HUES48 (cell line): ENCODE data around the gene SEMA4D.

Experiments
- H3K27ac ChIP-seq: one replicate; pipeline ENCODE4 v1.7.0; 2013; ENCODE audit warnings: low read depth, low read length, inconsistent platforms
- H3K27me3 ChIP-seq: 2 replicates; pipeline ENCODE4 v1.6.1; 2013; ENCODE audit warnings: mild to moderate bottlenecking, low read length; ENCODE audit not compliant: control insufficient read depth, insufficient read depth
- H3K36me3 ChIP-seq: 2 replicates; pipeline ENCODE4 v1.6.1; 2013; ENCODE audit warnings: low read length; ENCODE audit not compliant: control insufficient read depth, insufficient read depth
- H3K4me1 ChIP-seq: 2 replicates; pipeline ENCODE4 v1.6.1; 2013; ENCODE audit warnings: mild to moderate bottlenecking, low read length; ENCODE audit not compliant: control insufficient read depth, insufficient read depth
- H3K4me3 ChIP-seq: 2 replicates; pipeline ENCODE4 v1.5.1; 2013; ENCODE audit warnings: mild to moderate bottlenecking, low read depth, low read length
- H3K9ac ChIP-seq: 2 replicates; pipeline ENCODE4 v1.6.1; 2013; ENCODE audit warnings: mild to moderate bottlenecking, low read depth, low read length, moderate library complexity
- H3K9me3 ChIP-seq: 2 replicates; pipeline ENCODE4 v1.6.1; 2013; ENCODE audit warnings: low read length; ENCODE audit not compliant: control insufficient read depth, insufficient read depth

Gene SEMA4D, protein sequence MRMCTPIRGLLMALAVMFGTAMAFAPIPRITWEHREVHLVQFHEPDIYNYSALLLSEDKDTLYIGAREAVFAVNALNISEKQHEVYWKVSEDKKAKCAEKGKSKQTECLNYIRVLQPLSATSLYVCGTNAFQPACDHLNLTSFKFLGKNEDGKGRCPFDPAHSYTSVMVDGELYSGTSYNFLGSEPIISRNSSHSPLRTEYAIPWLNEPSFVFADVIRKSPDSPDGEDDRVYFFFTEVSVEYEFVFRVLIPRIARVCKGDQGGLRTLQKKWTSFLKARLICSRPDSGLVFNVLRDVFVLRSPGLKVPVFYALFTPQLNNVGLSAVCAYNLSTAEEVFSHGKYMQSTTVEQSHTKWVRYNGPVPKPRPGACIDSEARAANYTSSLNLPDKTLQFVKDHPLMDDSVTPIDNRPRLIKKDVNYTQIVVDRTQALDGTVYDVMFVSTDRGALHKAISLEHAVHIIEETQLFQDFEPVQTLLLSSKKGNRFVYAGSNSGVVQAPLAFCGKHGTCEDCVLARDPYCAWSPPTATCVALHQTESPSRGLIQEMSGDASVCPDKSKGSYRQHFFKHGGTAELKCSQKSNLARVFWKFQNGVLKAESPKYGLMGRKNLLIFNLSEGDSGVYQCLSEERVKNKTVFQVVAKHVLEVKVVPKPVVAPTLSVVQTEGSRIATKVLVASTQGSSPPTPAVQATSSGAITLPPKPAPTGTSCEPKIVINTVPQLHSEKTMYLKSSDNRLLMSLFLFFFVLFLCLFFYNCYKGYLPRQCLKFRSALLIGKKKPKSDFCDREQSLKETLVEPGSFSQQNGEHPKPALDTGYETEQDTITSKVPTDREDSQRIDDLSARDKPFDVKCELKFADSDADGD

DNA sequence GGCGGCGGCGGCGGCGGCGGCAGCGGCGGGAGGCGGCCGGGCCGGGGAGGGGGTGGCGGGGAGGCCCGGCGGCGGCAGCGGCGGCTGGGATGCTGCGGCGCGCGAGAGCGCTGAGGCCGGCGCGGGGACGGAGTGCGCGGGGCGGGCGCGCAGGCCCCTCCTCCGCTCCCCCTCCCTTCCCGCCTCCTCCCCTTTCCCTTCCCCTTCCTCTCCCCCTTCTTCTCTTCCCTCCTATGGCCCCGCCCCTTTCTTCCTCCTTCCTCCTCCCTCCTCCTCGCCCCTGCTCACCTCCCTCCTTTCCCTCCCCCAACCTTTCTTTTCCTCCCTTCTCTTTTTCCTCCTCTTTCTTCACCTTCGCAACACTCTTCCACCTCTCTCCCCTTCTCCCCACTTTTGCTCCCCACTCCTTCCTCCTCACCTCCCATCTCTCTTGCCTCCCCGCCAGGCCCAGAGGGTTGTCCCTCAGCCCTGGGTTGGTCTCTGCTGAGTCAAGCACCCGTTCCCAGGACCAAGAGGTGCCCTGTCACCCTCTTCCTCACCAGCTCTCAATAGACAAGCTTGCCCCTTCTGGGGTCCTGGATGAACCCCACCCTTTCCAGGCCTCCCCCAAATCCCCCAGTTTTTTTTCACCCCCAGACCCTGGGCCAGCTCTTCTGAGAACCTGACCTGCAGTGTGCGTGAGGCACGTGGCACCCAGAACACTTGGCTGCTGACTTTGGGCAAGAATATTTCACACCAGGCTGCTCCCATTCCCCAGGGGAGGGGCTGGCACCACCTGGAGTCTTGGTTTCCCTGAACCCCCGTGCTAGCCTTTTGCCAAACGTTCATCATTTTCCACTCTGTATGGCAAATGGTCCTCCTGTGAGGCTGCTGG, at the start of gene SEMA4D:
TSS of gene SEMA4D (minus strand) at position 136 of the 874 bp plus-strand sequence. CDS start 92,657 bp downstream, outside the sequence.
- Histone ChIP-seq H3K9me3 (no peaks in the 10 kb centered on the region), H3K36me3 (no peaks in the 10 kb centered on the region), H3K4me1 (peaks cover 44% of the 10 kb centered on the region), H3K27me3 (no peaks in the 10 kb centered on the region), H3K9ac (no peak within 1 kb of the TSS), H3K27ac (peak within 1 kb of the TSS; percentile 42), H3K4me3 (peak within 1 kb of the TSS; percentile 74)

DNA sequence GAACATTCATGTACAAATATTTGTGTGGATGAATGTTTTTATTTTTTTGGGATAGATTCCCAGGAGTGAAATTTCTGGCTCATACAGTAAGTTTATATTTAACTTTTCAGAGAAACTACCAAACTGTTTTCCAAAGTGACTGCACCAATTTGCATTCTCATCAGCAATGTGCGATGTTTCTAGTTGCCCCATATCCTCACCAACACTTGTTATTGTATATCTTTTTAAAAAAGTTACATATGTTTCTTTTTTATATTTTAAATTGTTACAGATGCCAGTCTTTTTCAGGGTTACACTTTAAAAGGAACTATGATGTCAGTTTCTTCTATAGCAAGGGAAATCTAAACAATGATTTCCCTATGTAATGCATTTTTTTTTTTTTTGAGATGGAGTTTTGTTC, 49.1 kb upstream of the SEMA4D start:
- Histone ChIP-seq H3K27me3 (no peaks in the 10 kb centered on the region), H3K4me3 (no peak overlapping the region), H3K27ac (no peak overlapping the region), H3K9me3 (0 out of 2 replicates have a peak, but pooled peaks cover 6% of the 10 kb centered on the region), H3K4me1 (no peaks in the 10 kb centered on the region), H3K36me3 (no peaks in the 10 kb centered on the region), H3K9ac (no peak overlapping the region)

DNA sequence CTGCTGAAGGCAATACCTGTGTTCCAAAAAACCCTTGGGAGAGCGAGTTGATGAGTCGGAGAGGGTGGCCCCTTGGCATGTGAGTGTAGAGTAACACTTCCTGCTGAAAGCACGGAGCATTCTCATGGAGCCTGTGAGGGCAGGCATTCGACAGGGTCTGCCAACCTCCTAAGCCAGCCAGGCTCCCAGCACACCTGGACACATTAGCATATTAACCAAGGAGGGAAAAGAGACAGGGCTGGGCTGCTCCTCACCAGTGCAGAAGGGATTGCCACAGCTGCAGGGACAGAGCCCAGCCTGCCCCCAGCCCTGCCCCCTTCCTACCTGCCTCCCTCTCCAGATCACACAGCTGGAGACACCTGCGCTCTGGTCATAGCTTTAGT, 46.4 kb upstream of the SEMA4D start:
- Histone ChIP-seq H3K9me3 (0 out of 2 replicates have a peak, but pooled peaks cover 6% of the 10 kb centered on the region), H3K9ac (no peak overlapping the region)

DNA sequence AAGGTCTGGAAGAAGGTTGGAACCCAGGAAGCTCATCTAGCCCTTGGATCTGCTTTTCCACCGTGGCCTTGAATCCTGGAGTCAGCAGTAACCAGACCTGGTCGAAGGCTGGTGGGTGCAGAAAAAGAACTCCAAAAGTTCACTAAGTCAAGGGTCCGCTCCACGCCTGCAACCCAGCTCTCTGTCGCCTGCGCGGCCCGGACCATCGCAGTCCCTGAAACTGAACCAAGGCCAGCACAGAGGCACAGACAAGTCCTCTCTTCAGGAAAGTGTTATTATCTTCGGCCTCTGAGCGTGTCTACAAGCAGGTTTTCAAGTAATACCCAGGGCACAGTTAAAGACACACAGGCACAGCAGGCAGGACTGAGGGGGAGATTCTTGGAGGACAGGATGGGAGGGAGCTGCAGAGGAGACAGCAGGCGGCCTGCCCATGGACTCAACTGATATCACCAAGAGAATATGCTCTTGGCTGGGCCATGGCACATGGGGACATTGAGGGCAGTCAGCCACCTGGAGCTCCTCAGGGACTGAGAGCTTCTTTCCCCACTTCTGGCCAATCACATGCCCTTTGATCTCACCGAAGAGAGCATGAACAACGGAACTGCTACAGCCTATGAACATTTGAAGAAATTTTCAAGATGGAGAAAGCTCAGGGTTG, 45.8 kb upstream of the SEMA4D start:
- H3K36me3 ChIP-seq, result no peaks in the 10 kb centered on the region
- H3K27me3 ChIP-seq, result no peaks in the 10 kb centered on the region
- no peak overlapping the region for H3K27ac ChIP-seq
- no peaks in the 10 kb centered on the region for H3K4me1 ChIP-seq
- no peak overlapping the region for H3K9ac ChIP-seq
- H3K4me3 ChIP-seq, result no peak overlapping the region
- H3K9me3 ChIP-seq, result 0 out of 2 replicates have a peak, but pooled peaks cover 6% of the 10 kb centered on the region

More for the DNA sequence above, 46.4 kb upstream of the SEMA4D start:
- Histone ChIP-seq H3K36me3 (no peaks in the 10 kb centered on the region), H3K4me1 (no peaks in the 10 kb centered on the region), H3K27ac (no peak overlapping the region), H3K4me3 (no peak overlapping the region), H3K27me3 (no peaks in the 10 kb centered on the region)

DNA sequence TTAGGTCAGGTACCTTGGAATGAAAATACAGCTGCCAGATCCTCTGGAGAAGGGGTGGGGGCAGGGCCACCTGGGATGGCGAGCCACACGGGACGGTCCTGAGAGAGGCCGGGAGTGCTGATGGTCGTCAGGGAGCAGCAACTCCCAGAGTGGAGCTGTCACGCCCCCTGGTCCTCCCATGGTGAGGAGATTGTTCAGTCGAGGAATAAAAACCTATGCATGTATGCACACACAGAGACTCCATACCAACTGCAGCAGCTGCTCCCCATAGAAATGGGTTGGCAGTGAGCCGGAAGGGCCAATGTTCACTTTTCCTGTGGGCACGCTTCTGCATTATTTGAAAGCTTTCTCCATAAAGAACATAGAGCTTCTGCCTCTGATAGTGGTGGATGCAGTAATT, 45.2 kb upstream of the SEMA4D start:
- Histone ChIP-seq H3K27ac (no peak overlapping the region), H3K4me3 (no peak overlapping the region), H3K27me3 (no peaks in the 10 kb centered on the region), H3K9ac (no peak overlapping the region), H3K9me3 (0 out of 2 replicates have a peak, but pooled peaks cover 6% of the 10 kb centered on the region), H3K4me1 (no peaks in the 10 kb centered on the region), H3K36me3 (no peaks in the 10 kb centered on the region)

DNA sequence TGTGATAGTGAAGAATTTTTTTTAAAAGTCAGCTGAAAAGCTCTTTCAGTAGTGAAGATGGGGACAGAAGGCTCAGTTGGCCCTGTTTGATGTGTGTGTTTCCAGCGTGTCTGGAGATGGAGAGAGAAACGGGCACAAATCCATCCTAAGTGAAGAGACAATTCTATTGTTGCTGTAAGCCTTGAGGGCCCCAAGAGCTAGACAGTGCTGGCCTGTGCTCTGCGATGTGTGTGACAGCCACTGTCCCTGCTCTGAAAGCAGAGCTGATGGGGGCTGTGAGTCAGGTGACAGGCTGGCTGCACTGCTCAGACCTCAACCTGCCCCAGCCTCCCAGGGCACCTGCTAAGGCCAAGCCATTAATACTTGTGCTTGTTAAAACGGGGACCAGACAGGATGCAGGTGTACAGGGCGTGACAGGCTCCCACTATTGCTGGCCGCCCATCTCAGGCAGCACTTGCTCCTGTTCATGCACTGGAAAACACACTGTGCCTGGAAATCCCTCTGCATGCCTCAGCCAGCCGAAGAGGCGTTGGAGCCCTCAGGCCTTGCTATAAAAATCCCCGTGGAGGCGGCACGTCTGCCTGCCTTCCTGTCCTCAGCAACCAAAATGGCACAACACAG, 44.6 kb upstream of the SEMA4D start:
- no peaks in the 10 kb centered on the region for H3K4me1 ChIP-seq
- H3K9me3 ChIP-seq, result 0 out of 2 replicates have a peak, but pooled peaks cover 6% of the 10 kb centered on the region
- no peaks in the 10 kb centered on the region for H3K27me3 ChIP-seq
- no peak overlapping the region for H3K4me3 ChIP-seq
- no peaks in the 10 kb centered on the region for H3K36me3 ChIP-seq
- no peak overlapping the region for H3K9ac ChIP-seq
- H3K27ac ChIP-seq, result no peak overlapping the region

DNA sequence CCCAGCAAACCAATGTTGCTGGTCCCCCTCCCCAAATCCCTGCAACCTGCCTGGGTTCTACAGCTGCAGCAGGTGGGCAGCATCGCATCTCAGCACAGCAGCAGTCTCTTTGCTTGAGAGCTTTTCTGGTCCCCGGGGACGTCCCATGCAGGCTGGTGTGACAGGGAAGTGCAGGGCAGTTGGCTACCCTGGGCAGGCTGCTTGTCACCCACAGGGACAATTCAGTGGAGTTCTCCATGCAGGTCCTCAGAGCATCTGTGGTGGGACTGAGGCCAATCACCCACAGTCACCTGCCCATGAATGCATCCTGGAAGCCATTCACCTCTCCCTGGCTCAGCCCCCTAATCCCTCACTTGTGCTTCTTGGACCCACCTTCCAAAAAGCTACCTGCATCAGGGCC, 43.9 kb upstream of the SEMA4D start:
- H3K4me1 ChIP-seq, result no peaks in the 10 kb centered on the region
- no peaks in the 10 kb centered on the region for H3K36me3 ChIP-seq
- no peak overlapping the region for H3K4me3 ChIP-seq
- H3K27me3 ChIP-seq, result no peaks in the 10 kb centered on the region
- 0 out of 2 replicates have a peak, but pooled peaks cover 6% of the 10 kb centered on the region for H3K9me3 ChIP-seq
- H3K9ac ChIP-seq, result no peak overlapping the region
- H3K27ac ChIP-seq, result no peak overlapping the region

DNA sequence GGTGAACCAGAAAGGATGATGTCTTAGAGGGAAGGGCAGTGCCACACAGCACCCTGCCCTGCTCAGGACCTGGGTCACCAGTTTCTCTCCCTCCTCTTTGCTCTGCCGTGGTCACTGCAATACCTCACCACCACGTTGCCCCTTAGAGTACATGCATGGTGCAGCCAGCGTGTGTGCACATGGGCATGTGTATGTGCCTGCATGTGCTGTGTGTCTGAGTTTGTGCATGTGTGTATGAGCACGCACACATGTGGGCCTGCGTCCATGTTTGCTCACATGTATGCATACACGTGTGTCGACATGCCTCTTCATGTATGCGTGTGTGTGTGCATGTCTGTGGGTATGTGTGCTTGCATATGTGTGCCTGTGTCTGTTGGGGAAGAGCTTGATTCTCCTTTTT, 41.5 kb upstream of the SEMA4D start:
- Histone ChIP-seq H3K9me3 (no peaks in the 10 kb centered on the region), H3K27me3 (no peaks in the 10 kb centered on the region), H3K4me3 (no peak overlapping the region), H3K9ac (no peak overlapping the region), H3K27ac (no peak overlapping the region), H3K36me3 (no peaks in the 10 kb centered on the region), H3K4me1 (no peaks in the 10 kb centered on the region)

DNA sequence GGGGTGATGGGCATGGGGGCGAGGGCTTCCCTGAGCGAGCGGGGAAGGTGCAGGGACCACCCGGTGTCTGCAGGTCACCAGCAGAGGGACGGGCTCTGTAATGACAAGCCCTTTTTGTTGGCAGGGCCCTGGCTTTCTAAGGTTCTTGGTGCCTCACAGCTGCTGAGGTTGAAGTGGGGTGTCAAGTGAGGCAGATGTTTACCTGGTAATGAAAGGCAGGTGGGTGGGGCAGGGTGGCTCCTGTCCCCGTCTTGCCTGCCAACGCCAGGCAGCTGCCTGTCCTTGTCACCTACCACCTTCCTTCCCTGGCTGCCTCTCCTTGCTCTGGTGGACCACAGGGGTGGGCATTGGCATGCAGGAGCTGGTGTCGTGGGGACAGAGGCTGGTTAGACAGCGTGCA, 41.0 kb upstream of the SEMA4D start:
- no peak overlapping the region for H3K9ac ChIP-seq
- no peaks in the 10 kb centered on the region for H3K9me3 ChIP-seq
- H3K27me3 ChIP-seq, result no peaks in the 10 kb centered on the region
- H3K4me1 ChIP-seq, result no peaks in the 10 kb centered on the region
- no peaks in the 10 kb centered on the region for H3K36me3 ChIP-seq
- no peak overlapping the region for H3K4me3 ChIP-seq
- H3K27ac ChIP-seq, result no peak overlapping the region

DNA sequence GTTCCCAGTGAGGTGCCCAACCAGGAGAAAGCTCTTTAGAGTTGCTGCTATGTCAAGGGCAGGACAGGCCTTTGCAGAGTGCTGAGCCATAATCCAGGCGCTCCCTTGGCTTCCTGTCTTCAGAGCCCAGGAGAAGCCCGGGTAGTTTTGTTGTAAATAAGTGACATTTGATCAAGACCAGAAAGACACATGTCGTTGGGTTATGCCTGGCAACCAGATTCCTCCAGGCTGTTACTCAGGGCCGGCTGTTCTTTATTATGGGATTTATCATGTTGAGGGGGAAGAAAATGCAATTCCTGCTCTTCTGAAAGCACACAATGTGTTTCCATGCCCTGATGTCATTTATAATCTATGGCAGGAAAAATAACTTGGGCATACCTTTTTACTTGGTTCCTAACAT, 39.3 kb upstream of the SEMA4D start:
- H3K4me3 ChIP-seq, result no peak overlapping the region
- no peak overlapping the region for H3K9ac ChIP-seq
- no peaks in the 10 kb centered on the region for H3K36me3 ChIP-seq
- H3K27ac ChIP-seq, result no peak overlapping the region
- H3K9me3 ChIP-seq, result no peaks in the 10 kb centered on the region
- H3K4me1 ChIP-seq, result no peaks in the 10 kb centered on the region
- no peaks in the 10 kb centered on the region for H3K27me3 ChIP-seq
